Measurements from ENCODE around the gene SMPD4. TPM values are rescaled to one million over a fixed set of nuclear protein-coding genes. Genes with fewer than 3 reads are reported as not detected.
"Not testable (repeated sequence)": the region's sequence is repeated elsewhere in the genome, so short reads cannot be mapped to it uniquely, and the experiment has no call there.

SMPD4 gene
- total RNA-seq, 1 donor from 2014 or later, result 25.6 TPM

- ATAC-seq (no peak), DNase-seq (ENCODE audit: missing footprints) (no peak)
- intact Hi-C loops (cut with DNase I), result no loop called here
These were observed 30.9 kb downstream of the SMPD4 start for GRCh38 chr2:130150181-130151144.

GRCh38 chr2:130148515-130148914 lies 32.9 kb downstream of the SMPD4 start:
- intact Hi-C loops (cut with DNase I); ATAC-seq; DNase-seq (ENCODE audit: missing footprints): not testable (repeated sequence)

GRCh38 chr2:130145006-130145414 lies 36.4 kb downstream of the SMPD4 start, which contains the start of gene CCDC74B:
Gene CCDC74B, minus strand, starts transcription at chr2:130145112. Its CDS starts 116 bp downstream, at chr2:130144996.
- intact Hi-C loops (cut with DNase I), result not testable (repeated sequence)
- ATAC-seq, result peak; percentile 85
- DNase-seq (ENCODE audit: missing footprints), result peak; percentile 63

GRCh38 chr2:130143266-130144039 lies 37.9 kb downstream of the SMPD4 start:
- ATAC-seq; intact Hi-C loops (cut with DNase I); DNase-seq (ENCODE audit: missing footprints): not testable (repeated sequence)

GRCh38 chr2:130142396-130143265 lies 38.8 kb downstream of the SMPD4 start:
- not testable (repeated sequence) for ATAC-seq

GRCh38 chr2:130141645-130142370 lies 39.6 kb downstream of the SMPD4 start:
- ATAC-seq; intact Hi-C loops (cut with DNase I); DNase-seq (ENCODE audit: missing footprints): not testable (repeated sequence)

More at GRCh38 chr2:130142396-130143265, 38.8 kb downstream of the SMPD4 start:
- intact Hi-C loops (cut with DNase I); DNase-seq (ENCODE audit: missing footprints): not testable (repeated sequence)

GRCh38 chr2:130141002-130141401 lies 40.4 kb downstream of the SMPD4 start:
- DNase-seq (ENCODE audit: missing footprints); intact Hi-C loops (cut with DNase I); ATAC-seq: not testable (repeated sequence)

- intact Hi-C loops (cut with DNase I); DNase-seq (ENCODE audit: missing footprints); ATAC-seq: not testable (repeated sequence)
These were observed 40.9 kb downstream of the SMPD4 start for GRCh38 chr2:130140516-130140915.

- ATAC-seq; intact Hi-C loops (cut with DNase I); DNase-seq (ENCODE audit: missing footprints): not testable (repeated sequence)
These were observed 41.8 kb downstream of the SMPD4 start for GRCh38 chr2:130139331-130140280.

GRCh38 chr2:130138841-130139251 lies 42.6 kb downstream of the SMPD4 start:
- DNase-seq (ENCODE audit: missing footprints); intact Hi-C loops (cut with DNase I): not testable (repeated sequence)

GRCh38 chr2:130138326-130138725 lies 43.1 kb downstream of the SMPD4 start:
- intact Hi-C loops (cut with DNase I); DNase-seq (ENCODE audit: missing footprints); ATAC-seq: not testable (repeated sequence)

More at GRCh38 chr2:130138841-130139251, 42.6 kb downstream of the SMPD4 start:
- ATAC-seq, result not testable (repeated sequence)

GRCh38 chr2:130137118-130137517 lies 44.3 kb downstream of the SMPD4 start:
- intact Hi-C loops (cut with DNase I); ATAC-seq; DNase-seq (ENCODE audit: missing footprints): not testable (repeated sequence)

- intact Hi-C loops (cut with DNase I); ATAC-seq; DNase-seq (ENCODE audit: missing footprints): not testable (repeated sequence)
These were observed 44.9 kb downstream of the SMPD4 start for GRCh38 chr2:130136546-130136945.

- intact Hi-C loops (cut with DNase I), result no loop called here
- ATAC-seq, result no peak
- DNase-seq (ENCODE audit: missing footprints), result no peak
These were observed 45.5 kb downstream of the SMPD4 start for GRCh38 chr2:130135692-130136541.

- ATAC-seq; intact Hi-C loops (cut with DNase I); DNase-seq (ENCODE audit: missing footprints): not testable (repeated sequence)
These were observed 52.1 kb downstream of the SMPD4 start, which contains the start of gene POTEF for GRCh38 chr2:130129120-130129829. Gene POTEF, minus strand, starts transcription at chr2:130129222. Its CDS starts 8,707 bp downstream, at chr2:130120515.

Data from Right ventricle myocardium inferior (tissue), 1 donor.